Activated CD8-positive, alpha-beta memory T cell treated with anti-CD3 and anti-CD28 coated beads, Interleukin-2, amount 50 U/mL, for 1 hour (primary cell): ENCODE measurements around the gene CSNK2B.

Experiments
- DNase-seq: peaks from one replicate; pipeline ENCODE4 v3.0.0-alpha.2; 2020; ENCODE audit errors: extremely low read depth

The CSNK2B gene

DNA sequence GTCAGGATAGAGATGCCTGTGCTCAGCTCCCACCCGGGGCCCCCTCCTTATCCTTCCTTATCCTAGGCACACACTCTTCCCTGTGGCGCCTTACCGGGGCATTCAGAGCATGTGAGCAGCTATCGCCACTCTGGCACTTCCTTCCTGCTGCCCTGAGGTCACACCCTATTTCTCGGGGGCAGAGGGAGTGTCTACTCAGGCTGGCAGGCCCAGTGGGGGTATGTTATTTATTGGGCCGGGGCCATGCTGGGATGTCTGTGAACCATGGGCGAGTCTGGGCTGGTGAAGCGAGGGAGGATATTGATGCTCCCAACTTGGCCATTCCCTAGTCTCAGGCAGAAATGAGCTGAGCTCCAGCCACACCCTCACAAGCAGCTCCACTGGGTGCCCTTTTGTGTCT lies 45.4 kb downstream of the CSNK2B start:
- DNase-seq = no peak

DNA sequence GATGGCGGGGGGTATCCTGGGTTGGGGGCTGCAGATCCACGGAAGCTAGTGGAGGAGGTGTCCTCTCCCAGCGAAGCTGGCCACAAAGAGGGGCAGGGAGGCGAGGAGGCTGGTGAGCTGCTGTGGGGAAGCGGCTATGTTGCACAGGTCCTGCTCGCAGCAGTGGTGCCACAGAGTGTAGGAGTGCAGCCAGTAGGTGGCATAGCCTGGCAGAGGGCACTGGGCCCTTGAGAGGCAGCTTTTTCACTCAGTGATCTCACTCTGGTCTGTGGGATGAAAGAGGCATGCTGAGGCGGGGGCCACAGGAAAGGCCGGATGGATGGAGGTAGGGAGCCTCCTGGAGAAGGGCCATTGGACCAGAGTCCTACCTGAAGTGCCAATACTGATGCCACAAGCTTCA lies 46.4 kb downstream of the CSNK2B start:
- DNase-seq = no peak

DNA sequence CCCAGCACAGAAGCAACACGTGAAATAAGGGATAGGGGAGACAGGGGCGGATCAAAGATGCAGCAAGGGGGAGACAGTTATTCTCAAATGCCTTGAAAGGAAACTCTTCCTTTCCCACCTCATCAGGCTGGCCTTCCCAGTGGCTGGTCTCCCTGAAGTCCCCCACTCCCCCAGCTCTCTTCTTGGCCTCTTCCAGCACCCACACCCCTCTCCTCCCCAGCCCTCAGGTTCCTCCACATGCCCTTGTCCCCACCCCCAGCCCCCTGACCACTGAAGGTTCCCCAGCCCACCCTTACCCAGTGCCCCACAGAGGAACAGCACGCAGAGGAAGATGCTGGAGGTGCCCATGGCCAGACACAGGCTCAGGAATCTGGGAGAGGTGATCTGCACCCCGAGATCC lies 47.6 kb downstream of the CSNK2B start:
- no peak for DNase-seq

DNA sequence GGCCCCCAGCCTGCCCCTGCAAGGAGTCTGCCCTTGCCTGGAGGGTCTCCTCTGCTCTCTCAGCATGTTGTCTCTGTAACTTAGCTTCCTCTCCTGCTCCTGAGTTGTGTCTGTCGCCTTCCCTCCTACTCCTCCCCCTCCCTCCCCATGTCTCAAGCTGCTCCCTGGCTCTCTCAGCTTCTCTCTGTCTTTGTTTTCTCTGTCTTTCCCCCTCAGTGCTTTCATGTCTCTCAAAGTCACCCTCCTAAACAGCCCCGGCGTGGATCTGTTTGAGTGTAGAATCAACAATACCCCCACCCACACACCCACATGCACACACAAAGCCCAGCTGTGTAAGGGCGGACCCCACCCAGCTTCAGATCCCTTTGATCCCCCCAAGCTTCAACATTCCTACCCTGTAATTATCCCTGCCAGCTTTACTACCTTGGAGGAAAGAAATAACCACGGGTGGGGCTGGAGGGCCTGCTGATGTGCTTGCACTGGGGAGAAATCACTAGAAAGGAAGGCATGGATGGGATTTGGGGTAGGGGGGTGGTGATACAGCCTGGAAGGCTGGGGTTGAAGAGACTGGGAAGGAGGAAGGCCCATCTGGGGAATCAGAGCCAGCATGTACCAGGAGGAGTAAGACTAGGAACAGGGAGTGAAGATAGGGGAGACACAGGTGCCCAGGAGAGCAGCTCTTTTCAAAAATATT lies 48.3 kb downstream of the CSNK2B start:
- DNase-seq = no peak

DNA sequence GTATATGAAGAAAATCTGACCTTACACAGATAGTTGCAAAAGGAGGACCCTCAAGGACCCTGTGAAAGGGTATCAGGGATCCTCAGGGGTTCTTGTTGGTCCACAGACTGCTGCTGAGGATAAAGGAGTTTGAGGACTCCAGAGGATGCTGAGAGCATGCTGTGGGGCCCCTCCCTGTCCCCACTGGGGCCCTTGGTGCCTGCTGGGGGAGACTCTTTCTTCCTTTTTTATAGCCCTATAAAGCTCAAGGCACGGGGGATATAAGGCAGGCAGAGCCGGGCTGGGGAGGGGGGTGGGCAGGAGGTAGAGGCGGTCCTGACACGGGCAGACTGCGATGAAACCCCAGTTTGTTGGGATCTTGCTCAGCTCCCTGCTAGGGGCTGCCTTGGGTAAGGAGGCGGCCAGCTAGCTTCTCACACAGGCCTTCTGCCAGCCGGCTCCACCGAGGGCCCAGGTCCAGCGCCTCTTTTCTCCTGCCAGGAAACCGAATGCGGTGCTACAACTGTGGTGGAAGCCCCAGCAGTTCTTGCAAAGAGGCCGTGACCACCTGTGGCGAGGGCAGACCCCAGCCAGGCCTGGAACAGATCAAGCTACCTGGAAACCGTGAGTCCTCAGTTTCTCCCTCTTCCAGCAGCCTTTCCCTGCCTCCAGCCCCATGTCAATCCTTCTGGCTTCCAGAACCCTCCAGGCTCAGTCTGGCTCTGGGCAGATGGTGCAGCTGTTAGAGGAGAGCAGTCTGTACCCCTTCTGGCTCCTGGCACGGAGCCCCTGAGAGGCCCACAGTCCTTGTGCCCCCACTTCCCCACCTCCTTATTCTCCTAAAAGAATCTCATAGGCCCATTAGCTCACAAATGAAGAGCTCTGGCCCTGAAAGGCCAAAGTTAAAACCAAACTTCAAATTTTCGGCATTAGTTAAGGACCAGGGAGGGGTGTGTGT lies 49.4 kb downstream of the CSNK2B start, which contains the start of gene LY6G6D:
TSS of gene LY6G6D (plus strand) at position 327 of the 937 bp plus-strand sequence. CDS start at position 335, 8 bp downstream.
- no peak for DNase-seq

DNA sequence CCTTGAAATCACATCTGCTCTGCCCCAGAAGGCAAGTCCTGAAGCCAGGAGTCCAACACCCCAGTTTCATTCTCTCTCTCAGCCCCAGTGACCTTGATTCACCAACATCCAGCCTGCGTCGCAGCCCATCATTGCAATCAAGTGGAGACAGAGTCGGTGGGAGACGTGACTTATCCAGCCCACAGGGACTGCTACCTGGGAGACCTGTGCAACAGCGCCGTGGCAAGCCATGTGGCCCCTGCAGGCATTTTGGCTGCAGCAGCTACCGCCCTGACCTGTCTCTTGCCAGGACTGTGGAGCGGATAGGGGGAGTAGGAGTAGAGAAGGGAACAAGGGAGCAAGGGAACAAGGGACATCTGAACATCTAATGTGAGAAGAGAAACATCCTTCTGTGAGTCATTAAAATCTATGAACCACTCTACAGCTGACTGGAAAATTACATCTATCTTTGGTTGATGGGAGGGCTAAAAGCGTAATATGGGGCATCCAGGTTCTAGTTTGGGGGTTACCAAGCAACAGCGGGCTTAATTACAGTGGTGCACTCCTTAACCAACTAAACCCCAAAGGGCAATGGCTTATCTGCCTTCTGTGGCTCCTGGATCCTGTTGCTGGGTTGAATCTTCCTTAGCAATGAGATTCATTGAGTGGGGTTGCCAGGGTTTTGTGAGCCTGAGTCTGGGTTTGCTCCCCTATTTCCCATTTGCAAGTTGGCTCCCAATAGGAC lies 51.8 kb downstream of the CSNK2B start:
- DNase-seq = no peak

DNA sequence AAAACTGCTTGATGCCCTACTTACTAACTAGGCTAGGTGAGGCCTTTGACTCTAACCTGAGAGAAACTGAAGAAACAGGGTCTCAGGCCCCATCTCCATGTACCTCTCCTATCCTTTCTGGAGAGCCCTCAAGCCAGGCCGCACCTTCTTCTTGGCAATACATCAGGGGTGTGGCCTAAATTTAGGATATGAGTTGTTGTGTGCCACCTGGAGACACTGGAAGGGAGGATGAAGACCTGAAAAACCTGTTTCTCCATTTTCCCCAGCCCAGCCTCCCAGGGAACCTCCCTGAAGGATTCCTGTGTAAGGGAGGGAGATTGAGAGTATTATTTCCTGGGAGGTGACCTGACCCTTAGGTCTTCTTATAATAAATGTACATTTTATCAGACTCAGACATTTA lies 52.4 kb downstream of the CSNK2B start:
- DNase-seq = no peak

DNA sequence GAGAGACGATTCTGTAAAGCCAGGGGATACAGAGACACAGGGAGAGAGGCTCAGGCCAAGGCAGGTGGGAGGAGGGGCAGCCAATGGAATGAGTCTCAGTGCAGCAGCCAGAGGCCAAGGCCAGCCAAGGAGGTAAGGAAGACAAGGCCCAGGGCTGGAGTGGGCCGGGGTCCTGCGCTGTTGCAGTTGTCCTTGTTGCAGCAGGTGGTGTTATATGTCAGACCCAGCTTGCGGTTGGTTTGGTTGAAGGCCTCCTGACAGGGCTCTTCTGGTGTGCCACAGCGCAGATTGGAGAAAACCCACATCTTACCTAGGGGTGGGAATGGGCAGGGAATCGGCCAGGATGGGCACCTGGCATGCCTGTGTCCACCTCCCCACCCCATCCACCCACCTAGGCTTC lies 53.1 kb downstream of the CSNK2B start:
- no peak for DNase-seq
